Inferior parietal cortex (tissue), 1 donor: ENCODE data around the gene C1orf185.
"Not testable (repeated sequence)": the region's sequence is repeated elsewhere in the genome, so short reads cannot be mapped to it uniquely, and the experiment has no call there.

Experiments
- DNase-seq: peaks from one replicate; pipeline ENCODE4 v3.0.0-alpha.2; 2016; ENCODE audit errors: extremely low spot score

The C1orf185 gene

DNA sequence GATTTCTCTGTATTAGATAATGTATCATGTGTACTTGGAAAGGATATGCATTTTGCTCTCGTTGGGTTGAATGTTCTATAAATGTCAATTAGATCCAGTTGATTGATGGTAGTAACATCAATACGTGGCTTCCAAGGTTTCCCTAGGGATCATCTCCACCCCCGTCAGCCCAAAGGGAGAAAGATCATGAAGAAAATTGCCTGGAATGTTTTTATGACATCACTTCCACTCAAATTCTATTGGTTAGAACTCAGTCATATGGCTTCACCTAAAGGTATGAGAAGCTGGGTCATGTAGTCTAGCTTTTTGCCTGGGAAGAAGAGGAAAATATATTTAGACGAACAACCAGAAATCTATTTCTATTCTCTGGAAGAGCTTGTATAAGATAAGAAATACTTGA lies at the start of gene C1orf185:
TSS of gene C1orf185 (plus strand) at position 253 of the 400 bp plus-strand sequence. CDS start at position 259, 6 bp downstream.
- DNase-seq, result no peak

DNA sequence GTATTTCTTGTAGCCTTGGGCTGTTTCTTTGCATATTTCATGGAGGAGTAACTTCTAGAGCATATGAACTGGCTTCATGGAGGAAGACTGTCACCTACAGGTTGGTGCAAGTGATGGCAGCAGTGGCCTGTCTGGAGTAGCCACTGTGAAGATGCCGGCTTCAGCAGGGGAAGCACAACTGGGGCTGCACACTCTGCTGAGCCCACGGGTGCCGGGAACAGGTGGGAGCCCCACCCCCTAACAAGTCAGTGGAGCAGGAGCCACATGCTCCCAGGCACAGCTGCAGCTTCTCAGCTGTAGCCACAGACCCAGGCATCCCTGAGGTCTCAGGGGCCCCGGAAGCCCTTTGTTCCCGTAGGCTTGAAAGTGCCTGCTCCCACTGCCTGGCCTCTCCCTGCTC lies 43.2 kb upstream of the C1orf185 start:
- DNase-seq, result no peak

DNA sequence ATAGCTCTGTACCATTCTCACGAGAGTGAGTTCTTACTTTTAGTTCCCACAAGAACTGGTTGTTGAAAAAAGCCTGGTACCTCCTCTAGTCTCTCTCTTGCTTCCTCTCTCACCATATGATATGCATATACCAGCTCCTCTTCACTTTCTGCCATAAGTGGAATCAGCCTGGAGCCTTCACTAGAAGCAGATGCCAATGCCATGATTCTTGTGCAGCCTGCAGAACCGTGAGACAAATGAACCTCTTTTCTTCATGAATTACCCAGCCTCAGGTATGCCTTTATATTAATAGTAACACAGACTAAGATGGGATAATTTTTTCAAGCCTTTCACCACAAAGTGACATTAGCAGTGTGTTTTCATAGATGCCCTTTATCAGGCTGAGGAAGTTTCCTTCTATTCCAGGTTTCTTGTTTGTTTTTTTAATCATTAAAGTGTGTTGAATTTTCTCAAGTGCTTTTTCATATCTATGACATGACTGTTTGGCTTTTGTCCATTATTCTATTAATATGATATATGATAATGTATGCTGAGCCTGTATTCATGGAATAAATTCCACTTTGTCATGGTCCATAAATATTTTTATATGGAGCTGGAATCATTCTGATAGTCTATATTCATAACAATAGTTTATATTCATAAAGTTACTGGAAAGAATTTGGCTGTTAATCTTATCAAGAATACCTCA lies 40.7 kb upstream of the C1orf185 start:
- no peak for DNase-seq

DNA sequence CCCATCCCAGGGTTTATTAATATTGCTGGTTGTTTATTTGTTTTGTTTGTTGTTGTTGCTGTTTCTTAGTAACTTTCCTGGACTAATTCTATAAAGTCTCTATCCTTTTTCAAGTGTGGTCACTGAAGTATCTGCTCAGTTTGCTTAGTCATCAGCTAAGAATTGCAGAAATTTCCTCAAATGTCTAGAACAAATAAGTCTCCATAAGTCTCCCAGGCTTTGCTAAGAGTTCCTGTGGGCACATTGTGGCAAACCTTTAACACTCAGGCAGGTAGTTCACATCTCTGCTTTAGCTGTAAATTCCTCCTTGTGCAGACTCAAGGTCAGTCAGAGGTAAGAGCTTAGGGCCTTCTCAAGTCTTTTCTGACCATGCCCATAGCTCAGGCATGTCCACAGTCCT lies 38.9 kb upstream of the C1orf185 start:
- DNase-seq, result no peak

DNA sequence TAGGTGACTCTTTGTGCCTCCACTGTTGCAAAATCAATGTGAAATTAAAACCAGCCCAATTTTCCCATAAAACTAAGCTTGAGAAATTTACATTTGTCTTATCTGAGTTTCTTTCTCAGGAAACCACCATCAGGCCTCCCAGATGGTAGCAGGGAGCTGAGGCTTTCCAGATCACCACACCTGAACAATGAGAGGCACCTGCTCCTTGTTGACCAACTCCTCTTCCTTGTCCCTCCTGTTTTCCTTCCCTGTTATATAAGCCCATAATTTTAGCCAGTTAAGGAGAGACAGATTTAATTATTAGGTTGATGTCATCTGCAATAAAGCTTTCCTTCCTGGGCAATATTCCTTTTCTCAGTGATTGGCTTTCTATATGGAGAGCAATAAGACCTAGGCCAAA lies 32.0 kb upstream of the C1orf185 start:
- no peak for DNase-seq

DNA sequence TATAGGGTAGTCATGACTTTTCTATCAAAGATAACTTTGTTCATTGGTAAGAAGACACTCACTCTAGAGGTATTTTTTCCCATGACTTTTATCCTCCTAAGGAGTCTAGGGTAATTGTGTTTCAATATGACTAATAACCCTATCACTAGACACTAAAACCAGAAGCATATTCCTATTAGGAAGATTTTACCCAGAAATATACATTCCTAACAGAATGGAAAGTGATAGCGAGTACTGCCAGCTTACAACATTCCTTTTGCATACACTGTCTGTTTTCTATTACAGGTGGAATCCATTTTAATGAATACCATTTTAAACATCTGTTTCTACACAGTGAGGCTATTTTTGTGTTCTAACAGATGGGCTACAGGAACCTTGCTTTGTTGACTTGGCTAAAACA lies 31.4 kb upstream of the C1orf185 start:
- no peak for DNase-seq

DNA sequence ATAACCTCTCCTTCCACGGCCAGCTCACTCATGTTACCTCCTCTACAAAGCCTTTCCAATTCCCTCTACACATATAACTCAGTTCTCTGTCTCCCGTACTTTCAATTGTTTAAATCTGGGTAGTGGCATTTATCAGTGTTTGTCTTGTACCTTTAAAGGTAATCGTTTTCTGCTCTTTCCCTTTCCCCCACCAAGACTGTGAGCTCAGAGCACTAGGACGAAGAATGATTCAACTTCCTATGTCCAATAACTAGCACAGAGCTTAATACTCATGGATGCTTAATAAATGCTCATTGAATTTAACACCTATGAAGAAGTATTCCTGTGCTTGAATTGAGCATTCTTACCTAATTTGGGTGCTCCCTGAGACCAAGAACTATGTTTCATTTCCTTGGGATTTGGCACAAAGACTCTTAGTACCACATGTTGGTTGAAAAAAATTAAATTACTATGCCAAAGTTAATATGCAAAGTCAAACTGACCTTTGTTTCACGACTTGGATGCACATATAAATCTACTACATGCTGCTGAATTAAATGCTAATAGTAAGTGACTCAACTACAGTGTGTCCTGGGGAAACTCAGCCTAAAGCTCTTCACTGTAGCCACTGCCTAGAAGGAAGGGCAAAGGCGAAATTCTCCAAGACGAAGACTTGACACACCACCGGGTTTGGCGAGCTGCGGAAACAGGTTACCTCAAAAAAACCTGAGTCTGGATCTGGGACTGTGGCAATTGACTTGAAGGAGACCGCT lies 30.6 kb upstream of the C1orf185 start:
- no peak for DNase-seq

DNA sequence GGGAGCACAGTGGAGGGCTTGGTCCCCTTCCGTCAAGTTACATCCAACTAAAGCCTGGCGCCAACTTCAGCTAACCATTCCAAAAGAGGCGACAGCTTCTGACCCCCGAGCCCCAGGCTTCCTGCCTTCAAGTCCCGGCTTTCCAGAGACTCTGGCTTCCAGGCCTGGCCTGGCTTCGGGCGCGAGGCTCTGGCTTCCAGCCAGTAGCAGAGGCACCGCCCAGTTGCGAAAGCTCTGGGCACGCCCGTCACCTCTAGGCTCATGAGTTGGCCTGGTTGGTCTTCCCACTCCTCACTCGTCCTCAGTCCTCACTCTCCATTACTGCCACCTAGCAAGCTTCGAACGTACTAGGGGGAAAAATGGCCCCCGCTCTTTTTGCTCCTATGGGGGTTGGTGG lies 30.0 kb upstream of the C1orf185 start:
- DNase-seq, result no peak

DNA sequence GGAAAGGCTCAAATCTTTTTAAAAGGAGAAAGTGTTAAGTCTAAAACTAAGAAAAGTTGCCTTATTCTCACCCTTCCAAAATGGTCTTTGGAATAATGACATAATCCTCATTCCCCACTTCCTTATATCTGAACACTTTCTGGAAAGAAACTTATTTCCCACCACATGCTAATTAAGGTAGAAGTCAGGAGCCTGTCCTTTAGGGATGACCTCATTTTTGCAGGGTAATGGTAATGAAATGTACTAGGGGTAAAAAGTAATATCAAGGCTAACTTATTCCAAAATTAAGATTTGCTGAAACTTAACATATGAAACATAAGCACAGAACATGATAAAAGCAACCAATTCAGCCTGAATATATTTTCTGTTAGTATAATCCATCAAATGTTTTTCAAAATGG lies 29.4 kb upstream of the C1orf185 start:
- no peak for DNase-seq

DNA sequence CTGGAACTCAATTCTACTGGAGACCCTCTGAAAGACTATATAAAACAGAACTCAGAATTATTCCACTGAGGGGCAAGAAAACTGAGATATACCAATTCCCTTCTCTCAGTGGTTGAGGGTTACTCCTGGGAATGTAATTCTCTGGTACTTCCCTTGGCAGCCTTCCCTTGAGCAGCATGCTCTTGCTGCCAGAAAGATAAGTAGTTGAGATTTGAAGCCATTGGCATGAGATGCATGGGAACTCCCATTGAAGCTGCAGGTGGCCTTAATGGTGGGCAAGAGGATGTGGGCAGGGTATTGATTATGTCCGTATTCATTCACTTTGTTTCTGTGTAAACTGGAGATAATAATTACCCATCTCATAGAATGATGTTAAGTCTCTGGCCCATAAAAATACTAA lies 28.6 kb upstream of the C1orf185 start:
- no peak for DNase-seq

DNA sequence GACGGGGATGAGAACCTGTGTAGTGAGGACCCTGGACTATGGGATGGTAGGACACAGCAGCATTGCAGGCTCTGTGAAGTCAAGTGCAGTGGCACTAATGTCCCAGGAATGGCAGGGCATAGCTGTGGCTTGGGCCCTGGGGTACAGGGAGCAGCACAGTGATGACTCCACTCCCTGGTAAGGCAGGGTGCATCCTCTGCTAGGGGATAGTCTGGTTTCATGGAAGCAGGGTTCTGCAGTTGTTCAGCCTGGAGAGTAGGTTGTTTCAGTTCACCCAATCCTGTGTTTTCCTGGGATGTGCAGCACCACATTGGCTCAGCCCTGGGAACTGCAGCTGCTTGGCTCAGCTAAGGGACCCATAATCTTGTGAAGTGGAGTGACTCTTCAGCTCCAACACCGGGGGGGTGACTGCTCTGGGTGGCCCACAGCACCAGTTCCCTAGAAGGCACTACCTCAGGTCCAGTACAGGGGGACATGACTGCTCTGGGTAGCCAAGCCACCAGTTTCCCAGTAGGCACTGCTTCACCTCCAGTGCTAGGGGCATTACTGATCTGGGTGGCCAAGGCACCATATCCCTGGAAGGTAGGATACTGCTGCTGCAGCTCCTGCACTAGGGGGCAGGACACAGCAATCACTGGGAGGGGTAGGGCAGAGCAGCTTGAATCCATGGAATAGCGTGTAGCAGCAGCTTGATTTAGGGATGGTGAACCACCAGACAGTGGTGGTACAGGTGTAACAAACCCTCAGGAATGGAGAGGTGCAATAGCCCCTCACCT lies 15.3 kb upstream of the C1orf185 start:
- no peak for DNase-seq

DNA sequence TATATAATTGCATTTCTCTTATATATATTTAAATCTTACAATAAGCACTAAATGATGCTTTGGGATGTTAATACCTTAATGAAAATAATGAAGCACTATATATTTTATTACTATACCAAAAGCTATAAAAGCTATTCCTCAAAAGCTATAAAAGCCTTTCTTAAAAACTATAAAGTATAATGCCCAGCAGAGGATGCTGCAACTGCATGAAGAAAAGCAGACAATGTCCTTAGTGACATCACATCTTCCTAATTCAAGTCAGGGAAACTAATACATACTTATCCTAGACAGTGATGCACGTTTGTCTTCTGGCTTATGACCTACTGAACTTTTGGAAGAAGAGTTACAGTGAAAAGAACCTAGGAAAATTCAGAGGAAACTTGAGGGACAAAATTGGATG lies 13.6 kb upstream of the C1orf185 start:
- no peak for DNase-seq

DNA sequence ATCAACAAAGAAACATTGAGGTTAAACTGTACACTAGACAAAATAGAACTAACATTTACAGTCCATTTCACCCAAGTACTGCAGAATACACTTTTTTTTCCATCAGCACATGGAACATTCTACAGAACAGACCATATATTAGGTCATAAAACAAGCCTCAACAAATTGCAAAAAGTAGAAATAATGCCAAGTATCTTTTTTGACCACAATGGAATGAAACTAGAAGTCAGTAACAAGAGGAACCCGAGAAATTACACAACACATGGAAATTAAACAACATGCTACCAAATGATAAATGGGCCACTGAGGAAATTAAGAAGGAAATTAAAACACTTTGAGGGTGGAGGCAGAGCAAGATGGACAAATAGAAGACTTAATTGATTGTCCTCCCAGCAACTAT lies 8.4 kb upstream of the C1orf185 start:
- DNase-seq, result no peak

DNA sequence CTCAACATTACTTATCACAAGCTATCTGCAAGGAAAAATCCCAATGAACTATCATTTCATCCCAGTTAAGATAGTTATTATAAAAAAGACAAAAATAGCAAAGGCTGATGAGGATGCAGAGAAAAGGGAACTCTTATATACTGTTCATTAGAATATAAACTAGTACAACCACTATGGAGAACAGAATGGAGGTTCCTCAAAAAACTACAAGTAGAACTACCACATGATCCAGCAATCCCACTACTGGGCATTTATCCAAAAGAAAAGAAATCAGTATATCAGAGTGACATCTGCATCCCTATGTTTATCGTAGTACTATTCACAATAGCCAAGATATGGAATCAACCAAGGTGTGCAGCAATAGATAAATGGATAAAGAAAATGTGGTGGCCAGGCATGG lies 4.9 kb upstream of the C1orf185 start:
- no peak for DNase-seq

DNA sequence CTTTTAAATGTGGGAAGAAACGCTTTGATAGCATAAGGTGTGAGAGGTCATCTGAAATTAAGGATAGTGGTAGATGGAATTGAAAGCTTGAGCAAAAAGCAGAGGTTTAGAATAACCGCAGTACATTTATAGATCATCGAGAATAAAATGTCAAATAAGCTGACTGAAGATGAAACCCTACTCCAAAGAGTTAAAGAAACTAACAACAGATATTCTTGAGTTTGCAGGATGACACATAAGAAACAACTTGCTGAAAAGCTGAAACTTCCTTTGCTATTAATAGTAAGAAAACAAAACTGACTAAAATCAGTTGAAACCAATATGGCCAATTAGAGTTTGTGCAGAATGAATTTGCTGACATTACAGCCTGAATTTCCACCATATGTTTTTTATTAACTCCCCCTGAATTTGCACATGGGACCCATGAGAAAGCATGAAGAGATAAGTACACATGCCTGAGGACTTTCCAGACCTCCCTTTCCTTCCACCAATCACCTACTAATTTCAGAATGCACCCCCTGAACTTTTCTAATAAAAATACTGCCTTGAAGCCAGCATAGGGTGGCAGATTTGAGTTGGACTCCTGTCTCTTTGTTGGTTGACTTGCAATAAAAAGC lies 1.7 kb upstream of the C1orf185 start:
- DNase-seq, result no peak

DNA sequence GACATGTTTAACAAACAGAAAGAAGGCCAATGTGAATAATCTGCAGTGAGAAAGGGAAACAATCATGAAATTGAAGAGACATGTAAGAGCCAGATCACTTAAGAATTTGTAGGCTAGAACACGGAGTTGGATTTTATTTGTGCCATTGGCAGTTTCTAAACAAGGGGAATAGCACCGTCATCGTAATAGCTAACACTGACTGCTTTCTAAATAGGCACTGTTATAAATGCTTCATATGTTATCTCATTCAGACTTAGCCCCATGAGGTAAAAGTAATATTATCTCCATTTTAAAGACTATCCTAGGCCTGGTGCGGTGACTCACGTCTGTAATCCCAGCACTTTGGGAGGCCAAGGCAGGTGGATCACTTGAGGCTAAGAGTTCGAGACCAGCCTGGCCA lies 12.1 kb downstream of the C1orf185 start:
- no peak for DNase-seq

DNA sequence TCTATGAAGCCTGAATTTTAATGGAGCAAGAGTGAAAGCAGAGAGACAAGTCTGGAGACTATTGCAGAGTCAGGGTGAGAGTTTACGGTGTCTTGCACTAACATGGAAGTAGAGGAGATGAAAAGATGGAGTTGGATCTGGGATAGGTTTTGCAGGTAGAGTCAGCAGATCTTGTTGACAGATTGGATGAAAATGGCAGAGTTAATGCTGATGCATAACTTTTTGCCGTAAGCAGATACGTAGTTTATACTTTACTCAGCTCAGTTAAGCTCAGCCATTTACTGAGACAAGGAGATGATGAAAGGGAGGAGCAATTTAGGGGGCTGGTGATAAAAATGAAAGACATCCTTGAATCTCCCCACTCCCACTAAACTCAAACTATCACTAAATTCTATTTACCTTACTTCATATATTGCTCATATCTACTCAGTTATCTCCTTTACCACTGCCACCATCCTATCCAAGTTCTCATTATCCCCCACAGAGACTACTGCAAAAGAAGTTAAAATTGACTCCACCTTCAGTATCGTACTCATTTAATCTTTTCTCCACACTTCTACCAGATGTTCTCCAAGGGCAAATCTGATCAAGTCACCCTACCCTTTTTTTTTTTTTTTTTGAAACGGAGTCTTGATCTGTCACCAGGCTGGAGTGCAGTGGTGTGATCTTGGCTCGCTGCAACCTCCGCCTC lies 13.8 kb downstream of the C1orf185 start:
- no peak for DNase-seq

DNA sequence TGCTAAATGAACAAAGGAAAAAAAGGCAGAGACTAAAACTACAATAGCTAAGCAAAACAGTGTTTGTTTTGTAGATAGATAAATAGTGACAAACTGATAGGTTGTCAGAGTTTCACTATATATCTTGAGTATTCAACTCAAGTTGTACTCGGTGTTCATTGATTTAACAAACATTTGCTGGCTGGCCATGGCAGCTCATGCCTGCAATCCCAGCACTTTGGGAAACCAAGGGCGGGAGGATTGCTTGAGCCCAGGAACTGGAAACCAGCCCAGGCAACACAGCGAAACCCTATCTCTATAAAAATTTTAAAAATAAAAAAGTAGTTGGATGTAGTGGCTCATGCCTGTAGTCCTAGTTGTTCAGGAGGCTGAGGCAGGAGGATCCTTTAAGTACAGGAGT lies 17.3 kb downstream of the C1orf185 start:
- DNase-seq, result no peak

DNA sequence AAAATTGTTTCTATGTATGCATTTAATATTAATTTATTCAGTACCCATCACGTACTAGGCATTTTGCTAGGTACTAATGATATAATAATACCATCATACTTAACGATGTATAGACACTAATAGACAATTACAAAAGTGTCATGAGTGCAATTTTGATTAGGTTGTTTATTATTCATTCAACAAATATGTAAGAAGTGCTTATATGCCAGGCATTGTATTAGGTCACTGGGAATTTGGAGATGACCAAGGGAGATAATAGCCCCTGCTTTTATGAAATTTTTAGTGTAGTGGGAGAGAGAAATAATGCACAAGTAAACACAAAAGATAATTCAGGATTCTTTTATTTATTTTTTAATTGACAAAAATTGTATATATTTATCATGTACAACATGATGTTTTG lies 18.6 kb downstream of the C1orf185 start:
- no peak for DNase-seq

DNA sequence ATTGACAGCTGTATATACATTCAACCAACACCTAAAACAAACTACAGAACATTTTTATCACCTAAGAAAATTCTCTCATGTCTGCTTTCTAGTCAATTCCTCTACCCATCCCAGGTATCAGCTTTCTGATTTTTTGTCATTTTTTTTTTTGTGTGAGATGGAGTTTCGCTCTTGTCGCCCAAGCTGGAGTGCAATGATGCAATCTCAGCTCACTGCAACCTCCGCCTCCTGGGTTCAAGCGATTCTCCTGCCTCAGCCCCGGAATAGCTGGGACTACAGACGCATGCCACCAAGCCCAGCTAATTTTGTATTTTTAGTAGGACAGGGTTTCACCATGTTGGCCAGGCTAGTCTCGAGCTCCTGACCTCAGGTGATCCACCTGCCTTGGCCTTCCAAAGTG lies 25.1 kb downstream of the C1orf185 start:
- not testable (repeated sequence) for DNase-seq

DNA sequence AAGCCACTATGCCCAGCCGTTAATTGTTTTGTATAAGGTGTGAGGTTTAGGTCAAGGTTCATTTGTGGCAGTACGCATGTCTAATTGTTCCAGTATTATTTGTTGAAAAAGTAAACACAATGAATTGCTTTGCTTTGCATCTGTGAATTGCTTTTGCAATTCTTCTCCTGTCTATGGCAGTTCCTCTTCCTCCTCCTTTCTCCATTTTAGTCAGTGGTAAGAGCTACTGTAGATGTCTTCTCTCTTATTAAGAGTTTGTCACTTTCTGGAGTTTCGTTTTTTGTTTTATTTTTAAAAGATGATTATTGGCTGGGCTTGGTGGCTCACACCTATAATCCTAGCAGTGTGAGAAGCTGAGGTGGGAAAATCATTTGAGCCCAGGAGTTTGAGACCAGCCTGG lies 29.2 kb downstream of the C1orf185 start:
- no peak for DNase-seq

DNA sequence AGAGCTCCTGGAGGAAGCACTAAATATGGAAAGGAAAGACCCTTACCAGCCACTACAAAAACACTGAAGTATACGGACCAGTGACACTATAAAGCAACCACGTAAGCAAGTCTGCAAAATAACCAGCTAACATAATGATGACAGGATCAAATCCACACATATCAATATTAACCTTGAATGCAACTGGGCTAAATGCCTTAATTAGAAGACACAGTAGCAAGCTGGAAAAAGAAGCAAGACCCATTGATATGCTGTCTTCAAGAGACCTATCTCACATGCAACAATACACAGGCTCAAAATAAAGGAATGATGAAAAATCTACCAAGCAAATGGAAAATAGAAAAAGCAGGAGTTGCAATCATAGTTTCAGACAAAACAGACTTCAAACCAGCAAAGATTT lies 31.0 kb downstream of the C1orf185 start:
- no peak for DNase-seq
